ENCODE results near the gene SPEM1.

- no peak for TF ChIP-seq CTCF (IDR thresholded peaks at IDR 0.05)
- TF ChIP-seq POLR2A (IDR thresholded peaks at IDR 0.05) = no peak
These were observed 3.0 kb upstream of the SPEM1 start for GRCh38 chr17:7417056-7417655.
